SW 1271 (cell line): ENCODE results near the gene HADHA.
"Not testable (repeated sequence)": the region's sequence is repeated elsewhere in the genome, so short reads cannot be mapped to it uniquely, and the experiment has no call there.

Experiments
- DNase-seq, 2 experiments: peaks; one replicate each; lab custom pipeline; 2025; lab: John Stamatoyannopoulos, UW

HADHA gene

DNA sequence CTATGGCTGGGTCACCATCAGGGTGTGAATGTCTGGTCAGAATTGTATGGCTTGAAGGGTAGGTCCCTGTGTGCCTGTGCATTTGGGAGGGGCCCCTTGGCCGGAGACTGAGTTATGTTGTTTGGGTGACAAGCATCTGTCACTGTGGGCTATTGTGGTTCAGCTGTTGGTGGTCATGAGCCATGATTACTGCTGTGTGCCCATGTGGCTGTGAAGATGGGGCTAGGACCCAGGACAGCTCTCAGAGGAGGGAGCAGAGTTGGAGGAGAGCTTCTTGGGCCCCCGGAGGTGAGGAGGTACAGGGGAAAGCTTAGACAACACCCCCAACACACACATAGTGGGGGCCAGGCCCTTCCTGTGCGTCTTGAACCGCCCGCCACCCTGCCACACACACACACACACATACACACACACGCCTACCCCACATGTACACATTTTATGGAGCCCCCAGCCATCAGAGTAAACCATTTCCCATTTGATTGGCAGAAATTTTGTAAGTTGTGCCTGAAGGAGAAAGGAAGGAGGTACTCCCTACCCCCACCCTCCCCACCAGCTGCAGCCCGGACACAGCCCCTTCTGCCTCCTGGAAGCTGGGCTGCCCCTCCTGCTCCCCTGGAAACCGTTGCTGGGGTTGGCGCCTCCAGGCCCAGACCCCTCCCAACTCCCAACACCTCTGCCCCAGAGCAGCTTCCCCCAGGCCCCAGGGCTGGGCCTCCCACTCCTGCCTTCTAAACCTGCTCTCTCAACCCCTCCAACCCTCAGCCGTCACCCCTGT, 69.6 kb downstream of the HADHA start:
- no peak for DNase-seq

DNA sequence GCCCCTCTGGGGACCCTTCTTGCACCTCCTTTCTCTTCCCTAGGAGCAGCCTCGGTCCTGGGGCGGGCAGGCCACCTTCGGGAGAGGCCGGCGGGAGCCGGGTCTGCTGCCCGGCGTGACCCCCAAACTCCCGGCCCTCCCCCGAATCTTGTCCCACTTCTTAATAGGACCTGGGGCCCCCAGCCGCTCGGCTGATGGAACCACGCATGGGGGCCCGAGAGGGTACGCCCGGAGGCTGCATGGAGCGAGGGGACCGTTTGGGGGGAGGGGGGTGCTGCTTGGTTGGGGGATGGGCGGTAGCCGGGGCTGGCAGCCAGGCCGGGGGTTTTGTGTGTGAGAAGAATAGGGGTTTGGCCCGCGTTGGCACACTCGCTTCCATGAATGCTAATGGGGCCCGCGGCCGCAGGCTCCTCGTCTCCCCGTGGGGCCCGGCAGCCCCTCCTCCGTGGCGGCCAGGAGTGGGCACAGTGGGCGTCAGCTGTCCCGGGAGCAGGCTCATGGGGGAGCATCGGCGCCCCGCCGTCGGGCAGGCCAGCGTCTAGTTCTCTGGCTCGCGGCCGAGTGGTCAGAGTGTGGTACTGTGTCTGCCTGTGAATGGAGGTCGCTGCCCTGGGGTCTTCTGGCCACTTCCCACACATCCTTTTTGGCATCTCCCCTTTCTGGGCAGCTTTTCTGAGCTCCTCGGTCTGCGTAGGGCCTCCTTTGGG, 70.5 kb downstream of the HADHA start:
- no peak for DNase-seq

DNA sequence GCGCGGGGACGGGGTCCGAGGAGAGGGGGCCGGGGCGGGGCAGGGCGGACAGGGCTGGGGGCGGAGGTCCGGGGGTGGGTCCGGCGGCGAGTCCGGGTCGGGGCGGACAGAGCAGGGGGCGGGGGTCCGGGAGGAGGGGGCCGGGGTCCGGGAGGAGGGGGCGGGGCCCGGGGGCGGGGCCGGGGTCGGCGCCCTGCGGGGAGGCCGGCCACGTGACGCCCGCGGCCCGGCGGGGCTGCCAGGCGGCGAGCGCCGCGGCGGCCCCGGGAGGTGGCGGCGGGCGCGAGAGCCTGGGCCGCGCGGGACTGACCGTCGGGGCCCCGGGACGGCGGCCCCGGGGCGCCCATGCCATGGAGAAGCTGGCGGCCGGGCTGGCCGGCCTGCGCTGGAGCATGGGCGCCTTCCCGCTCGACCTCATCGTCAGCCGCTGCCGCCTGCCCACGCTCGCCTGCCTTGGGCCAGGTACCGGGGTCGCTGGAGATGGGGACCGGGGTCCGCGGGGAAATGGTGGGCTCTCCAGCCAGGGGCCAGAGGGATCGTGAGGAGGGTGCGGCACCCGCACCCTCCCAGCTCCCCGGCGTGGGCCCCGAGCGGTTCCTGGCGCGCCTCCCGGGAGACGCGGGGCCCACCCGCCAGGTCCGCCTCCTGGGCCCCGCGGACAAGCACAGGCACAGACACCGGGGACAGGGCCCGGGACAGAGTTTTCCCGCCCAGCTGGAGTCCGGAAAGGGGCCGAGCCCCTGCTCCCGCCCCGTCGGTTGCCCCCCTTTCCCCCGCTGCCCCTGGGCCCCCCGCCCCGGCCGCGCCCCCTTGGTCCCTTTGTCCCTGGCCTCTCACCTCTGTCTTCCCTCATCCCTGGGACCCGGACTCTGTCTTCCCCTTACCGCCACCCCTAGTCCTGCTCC, 71.3 kb downstream of the HADHA start, which contains the start of gene GAREM2:
TSS of gene GAREM2 (plus strand) at position 218 of the 905 bp plus-strand sequence. CDS start at position 351, 133 bp downstream.
- DNase-seq = no peak

DNA sequence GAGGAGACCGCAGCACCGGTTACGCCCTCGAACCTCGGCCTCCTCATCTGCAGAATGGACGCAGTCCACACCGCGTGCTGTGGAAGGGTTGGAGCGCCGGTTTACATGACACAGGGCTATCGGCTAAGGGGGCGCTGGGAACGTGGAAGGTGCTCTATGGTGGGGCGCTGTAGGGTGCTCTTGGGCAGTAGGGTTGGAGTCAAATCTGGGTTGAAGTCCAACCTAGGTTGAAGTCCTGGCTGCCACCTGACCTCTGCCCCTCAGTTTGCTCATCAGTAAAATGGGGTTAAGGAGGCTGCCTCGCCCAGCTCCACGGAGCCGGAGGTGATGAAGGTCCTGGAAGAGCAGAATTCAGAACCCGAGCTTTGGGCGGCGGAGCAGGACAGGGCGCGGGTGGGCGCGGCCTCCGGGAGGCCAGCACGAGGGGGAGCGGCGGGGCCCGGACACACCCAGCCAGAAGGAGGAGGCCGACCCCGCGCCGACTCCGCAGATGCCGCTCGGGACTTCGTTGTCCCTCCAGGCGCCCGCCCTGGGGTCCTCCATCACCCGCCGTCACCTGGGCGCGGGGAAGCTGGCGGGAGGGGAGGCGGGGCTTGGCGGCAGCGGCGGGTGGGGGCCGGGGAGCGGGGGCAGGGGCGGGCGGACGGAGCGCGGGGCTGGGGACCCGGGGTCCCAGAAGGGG, 72.1 kb downstream of the HADHA start:
- DNase-seq = no peak

DNA sequence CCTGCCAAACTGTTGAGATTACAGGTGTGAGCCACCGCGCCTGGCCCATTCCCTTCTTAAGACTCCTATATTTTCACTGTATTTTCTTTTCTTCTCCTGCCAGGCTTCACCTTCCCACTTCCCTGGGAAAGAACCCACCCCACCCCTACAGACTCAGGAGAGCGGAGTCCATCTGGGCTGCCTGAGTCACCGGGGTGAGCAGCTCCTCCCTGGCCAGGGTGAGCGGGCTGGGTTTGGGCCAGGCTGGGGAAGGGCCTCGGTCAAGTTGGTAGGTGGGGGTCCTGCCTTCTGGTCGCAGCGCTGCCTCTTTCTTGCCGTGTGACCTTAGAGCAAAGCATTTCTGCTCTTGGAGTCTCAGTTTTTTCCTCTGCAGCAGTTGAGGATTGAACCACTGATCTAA, 73.6 kb downstream of the HADHA start:
- no peak for DNase-seq

DNA sequence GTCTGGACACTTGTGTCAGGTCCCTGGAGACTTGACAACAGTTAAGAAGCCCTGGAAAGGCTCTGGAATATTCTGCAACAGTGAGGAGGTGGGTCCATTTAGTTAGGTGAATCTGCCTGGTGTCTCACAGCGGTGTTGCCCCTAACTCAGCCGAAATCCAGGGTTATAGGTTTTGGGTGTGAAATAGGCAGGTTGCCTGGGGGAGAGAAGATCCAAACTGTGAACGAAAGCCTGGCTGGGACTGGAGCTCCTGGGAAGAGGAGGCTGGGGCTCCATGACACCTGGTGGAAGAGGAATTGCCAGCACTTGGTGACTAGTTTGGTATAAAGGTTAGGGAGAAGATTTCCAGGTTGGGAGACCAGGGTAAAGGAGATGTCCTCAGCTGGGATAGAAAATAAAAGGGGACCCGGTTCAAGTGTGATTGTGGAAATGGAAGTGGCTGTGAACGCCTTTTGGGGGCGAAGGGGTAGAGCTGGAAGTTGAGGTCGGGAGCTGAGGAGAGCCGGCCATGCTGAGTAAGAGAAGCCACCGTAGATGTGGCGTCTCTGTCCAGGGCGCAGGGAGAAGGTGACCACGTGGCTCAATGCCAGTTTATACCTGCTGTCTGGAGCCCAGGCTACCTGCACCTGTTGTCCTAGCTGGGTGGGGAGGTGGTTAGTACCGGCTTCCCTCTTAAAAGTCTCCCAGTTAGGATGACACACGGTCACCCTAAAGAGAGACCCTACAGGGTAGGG, 74.6 kb downstream of the HADHA start:
- DNase-seq = no peak

DNA sequence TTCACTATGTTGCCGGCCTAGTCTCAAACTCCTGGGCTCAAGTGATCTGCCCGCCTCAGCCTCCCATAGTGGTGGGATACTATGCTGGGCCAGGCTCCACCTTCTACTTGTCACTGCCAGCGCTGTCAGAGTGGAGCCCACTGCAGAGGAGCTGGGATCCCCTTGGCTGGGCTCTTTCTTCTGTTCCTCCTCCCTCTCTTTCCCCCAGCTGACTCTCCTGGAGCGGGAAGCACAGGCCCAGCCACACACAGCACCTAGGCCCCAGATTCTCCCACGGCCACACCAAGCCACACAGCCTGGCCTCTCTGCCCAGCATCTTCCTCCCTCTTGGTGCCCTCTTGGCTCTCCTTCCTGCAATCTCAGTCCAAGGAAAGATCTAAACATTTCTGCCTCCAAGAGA, 75.2 kb downstream of the HADHA start:
- no peak for DNase-seq

DNA sequence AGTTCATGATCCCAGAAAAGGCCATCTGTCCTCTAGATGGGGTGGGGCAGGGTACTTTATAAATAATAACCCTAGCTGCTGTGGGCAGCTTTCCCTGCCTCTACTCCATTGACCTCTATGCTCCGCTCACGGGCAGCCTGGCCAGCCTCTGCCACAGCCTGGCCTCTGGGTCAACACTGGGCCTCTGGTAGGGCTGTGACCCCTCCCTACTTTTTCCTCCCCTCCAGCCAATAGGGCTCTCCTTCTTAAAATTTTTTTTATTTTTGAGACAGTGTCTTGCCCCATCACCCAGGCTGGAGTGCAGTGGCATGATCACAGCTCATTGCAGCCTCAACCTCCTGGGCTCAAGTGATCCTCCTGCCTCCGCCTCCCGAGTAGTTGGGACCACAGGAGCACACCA, 75.6 kb downstream of the HADHA start:
- no peak for DNase-seq

DNA sequence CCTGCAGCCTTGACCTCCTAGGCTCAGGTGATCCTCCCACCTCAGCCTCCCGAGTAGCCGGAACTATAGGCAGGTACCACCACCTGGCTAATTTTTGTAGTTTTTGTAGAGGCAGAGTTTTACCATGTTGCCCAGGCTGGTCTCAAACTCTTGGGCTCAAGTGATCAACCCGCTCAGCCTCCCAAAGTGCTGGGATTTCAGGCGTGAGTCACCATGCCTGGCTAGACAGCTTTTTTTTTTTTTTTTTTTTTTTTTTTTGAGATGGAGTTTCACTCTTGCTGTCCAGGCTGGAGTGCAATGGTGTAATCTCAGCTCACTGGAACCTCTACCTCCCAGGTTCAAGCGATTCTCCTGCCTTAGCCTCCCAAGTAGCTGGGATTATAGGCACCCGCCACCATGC, 77.9 kb downstream of the HADHA start:
- DNase-seq = not testable (repeated sequence)

DNA sequence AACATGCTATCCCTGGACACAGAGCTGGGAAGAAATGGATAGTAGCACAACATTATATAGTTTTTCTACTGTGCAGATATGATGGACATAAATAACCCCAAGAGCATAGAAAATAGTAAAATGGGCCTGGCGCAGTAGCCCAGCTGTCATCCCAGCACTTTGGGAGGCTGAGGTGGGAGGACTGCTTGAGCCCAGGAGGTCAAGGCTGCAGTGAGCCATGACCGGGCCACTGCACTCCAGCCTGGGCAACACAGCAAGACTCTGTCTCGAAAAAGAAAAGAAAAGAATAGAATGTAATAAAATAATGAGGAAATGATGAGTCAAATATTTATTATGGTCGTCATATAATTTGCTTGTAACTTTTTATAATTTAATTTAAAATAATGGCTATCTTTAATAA, 79.0 kb downstream of the HADHA start:
- DNase-seq = no peak

DNA sequence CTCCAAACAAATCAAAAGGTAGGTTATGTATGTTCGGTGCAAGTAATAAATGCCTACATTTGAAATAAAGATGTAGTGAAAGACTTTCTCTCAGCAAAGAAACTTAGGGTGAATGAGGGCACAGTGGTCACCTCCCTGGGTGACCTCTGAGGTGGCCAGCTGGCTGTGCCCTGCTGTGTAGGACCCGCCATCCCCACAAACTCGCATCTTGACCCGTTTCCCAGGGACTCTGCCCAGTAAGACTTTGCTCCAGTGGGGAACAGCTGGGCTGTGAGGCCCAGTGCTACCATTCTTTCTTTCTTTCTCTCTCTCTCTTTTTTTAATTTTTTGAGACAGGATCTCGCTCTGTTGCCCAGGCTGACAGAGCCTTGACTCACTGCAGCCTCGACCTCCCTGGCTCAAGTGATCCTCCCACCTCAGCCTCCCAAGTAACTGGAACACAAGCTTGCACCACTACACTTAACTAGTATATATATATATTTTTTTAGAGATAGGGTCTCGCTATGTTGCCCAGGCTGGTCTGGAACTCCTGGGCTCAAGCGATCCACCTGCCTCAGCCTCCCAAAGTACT, 79.7 kb downstream of the HADHA start:
- DNase-seq = no peak

DNA sequence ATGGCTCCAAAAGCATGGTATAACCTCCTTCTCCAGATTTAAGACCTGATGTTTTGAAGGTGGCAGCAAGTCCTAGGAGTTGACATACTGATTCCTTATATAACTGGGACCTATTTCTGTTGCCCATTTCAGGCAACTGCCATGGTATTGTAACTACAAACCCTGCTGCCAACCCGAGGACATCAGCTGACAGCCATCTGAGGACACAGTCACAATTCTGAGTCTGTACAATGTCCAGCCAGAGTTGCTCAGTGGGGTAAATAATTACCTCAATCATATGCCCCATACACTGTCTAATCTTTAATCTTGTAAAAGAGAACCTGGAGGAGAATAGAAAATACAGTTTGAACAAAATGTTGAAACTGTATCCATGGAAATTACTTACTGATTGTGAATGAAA, 80.2 kb downstream of the HADHA start:
- no peak for DNase-seq

DNA sequence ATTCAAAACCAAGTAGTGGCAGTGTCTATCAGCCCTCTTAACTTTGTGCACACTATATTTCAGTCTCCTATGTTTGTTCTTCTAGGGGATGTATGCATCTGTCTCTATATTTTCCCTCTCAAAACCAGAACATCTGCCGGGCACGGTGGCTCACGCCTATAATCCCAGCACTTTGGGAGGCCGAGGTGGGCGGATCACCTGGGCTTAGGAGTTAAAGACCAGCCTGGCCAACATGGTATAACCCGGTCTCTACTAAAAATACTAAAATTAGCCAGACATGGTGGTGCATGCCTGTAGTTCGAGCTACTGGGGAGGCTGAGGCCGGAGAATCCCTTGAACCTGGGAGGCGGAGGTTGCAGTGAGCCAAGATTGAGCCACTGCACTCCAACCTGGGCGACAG, 81.5 kb downstream of the HADHA start:
- no peak for DNase-seq

DNA sequence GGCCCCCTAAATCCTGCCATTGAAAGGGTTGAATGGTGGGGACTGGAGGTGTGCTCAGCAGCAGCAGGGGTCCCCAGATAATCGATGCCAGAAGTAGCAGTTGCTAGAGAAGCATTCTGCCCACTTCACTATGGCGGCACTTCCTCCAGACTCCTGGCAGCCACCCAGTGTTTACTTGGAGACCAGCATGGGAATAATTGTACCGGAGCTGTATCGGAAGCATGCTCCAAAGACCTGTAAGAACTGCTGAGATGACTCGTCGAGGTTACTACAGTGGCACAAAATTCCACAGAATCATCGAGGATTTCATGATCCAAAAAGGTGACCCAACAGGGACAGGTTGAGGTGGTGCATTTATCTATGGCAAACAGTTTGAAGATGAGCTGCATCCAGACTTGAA, 82.5 kb downstream of the HADHA start:
- no peak for DNase-seq

DNA sequence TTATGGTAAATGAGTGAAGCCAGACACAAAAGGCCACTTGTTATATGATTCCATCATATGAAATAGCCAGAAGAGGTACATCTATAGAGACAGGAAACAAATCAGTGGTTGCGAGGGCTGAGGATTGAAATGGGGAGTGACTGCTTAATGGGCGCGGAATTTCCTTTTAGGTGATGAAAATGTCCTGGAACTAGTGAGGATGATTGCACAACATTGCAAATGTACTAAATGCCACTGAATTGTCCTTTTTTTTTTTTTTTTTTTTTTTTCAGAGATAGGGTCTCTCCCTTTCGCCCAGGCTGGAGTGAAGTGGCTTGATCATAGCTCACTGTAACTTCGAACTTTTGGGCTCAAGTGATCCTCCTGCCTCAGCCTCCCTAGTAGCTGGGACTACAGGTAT, 86.9 kb downstream of the HADHA start:
- no peak for DNase-seq

DNA sequence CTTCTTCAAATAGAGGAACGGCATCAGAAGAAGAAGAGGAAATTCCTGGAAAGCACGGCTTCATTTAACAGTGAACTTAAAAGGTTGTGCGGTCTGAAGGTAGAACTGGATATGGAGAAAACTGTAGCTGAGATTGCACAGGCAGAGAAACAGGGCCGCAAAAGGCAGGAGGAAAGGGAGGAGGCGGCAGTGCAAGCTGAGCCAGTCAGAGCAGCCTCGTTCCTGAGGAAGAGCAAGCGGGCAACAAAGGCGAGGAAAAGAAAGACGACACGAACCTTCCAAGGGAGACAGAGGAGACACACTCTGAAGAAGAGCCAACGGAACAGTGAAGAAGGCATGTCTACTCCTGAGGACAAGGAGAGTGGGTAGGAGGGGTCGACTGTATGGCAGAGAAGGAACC, 94.2 kb downstream of the HADHA start:
- DNase-seq = no peak

DNA sequence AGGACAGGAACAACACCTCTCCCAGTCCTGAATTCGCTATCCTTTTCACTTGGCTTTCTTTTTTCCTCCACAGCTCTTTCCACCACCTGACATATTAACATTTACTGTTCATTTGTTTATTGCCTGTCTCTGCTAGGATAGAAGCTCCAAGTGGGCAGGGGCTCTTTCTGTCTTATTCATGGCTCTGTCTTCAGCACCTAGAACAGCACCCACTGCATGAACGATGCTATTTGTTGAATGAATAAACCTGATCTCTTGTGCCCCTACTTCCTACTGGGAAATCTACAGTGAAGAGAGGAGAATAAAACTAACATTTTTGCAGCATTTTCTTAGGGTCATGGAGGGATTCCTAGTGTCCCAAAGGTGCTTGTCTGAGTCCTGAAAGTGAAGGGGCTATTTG, 95.9 kb downstream of the HADHA start:
- no peak for DNase-seq

DNA sequence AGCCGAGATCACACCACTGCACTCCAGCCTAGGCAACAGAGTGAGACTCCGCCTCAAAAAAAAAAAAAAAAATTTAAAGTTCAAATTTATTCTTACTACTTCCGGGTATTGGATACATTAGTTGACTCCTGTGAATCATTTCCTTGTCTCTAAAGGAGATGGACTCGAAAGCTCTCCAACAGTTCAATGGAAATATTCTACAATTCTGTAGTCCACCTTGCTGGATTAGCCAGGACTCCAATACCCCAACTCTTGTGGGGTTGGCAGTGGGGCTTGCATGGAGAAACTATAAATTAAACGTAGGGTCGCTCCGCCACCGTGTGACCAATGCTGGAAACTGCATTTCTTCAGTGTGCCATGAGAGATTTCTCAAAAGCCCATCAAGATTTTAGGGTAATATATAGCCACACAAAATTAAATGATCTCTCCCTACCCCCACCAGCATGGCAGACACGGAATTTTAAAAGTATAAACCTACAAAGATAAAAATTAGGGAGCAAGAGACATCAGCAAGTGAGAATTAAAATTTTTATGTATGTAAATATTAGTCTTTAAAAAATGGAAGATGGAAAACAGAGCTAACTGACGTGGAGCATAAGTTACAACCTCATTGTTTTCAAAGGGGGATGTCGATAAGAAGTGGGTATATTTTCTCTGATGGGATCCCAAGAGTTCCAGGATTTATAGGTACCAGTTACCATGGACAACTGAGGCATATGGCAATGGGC, 99.3 kb downstream of the HADHA start:
- DNase-seq = peak; percentile 57 to 60

DNA sequence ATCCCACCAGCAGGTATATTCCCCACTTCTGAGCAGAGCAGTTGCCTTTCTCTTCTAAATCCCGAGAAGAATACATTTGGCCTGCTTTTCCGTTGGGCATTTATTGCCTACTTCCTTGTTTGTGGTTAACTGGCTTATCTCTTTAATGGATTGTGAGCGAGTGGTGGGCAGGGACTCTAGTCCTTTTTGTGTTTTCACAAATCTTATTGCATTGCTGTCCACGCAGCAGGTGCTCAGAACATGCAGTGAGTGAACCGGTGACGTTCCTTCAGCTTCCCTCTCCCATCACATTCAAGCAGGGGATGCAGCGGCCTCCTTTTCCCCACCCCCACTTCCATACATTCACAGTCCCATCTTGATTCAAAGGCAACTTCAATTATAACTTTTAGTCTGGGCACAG, 100.4 kb downstream of the HADHA start:
- DNase-seq = no peak

DNA sequence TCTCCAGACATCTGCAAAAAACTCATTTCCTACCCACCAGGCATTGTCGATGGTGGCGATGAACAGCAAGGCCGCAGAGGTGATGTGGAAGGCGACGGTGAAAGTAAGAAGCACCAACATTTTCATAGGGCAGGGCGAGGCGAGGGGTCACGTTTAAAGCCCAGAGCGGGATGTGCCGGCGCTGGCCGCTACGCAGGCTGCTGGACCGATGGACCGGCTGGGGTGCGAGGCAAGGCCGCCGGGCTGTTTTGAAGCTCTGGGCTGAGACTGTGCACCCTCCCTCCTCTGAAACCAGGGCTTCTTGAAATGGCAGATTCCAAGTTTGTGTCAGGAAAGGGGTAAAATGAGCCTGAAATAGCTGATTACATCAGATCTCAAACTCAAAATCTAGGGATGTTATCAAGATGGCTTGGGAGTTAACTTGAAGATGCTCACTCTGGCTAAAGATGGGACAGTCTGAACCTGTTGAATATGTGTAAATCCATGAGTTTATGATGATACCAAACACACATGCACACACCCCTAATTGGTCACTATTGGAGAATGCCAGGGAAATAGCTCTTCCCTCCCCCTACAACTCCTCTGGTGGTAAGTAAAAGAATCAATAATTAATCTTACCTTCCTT, 103.2 kb downstream of the HADHA start:
- no peak for DNase-seq
